Measurements from ENCODE around the gene NPLOC4. TPM values are rescaled to one million over a fixed set of nuclear protein-coding genes. Genes with fewer than 3 reads are reported as not detected.

The NPLOC4 gene
- total RNA-seq, 2 experiments from 2014 or later = 75.9 to 87.7 TPM

- no peaks in the 10 kb centered on the region for H3K9me3 Mint-ChIP-seq
- no peak for ATAC-seq
- ChIA-PET CTCF (interaction anchor here (0.9 to 1.4 kb wide), 3 partner anchors 32 to 263 kb away, joined by 3 to 6 read pairs (median 3); no protein-coding TSS in a partner anchor), POLR2A (interaction anchor here (0.7 to 4.0 kb wide), 4 partner anchors 29 to 240 kb away, joined by 3 to 22 read pairs (median 4); partner anchors contain the start of gene FAAP100)
- no peaks in the 10 kb centered on the region for H3K27me3 Mint-ChIP-seq
- peak overlapping the region; percentile 88 for H3K4me3 Mint-ChIP-seq
- H3K36me3 Mint-ChIP-seq (ENCODE audit: low read depth) = peaks cover 11% of the 10 kb centered on the region
- no peak for DNase-seq
- no peak for TF ChIP-seq CTCF (IDR thresholded peaks at IDR 0.05)
- peak overlapping the region; percentile 38 for H3K27ac Mint-ChIP-seq
- intact Hi-C loops (cut with micrococcal nuclease) = no loop called here
- H3K4me1 Mint-ChIP-seq (ENCODE audit: low read depth) = peaks cover 25% of the 10 kb centered on the region
Observed at GRCh38 chr17:81516439-81516838, 120.5 kb downstream of the NPLOC4 start.

GRCh38 chr17:81515530-81516041, 121.3 kb downstream of the NPLOC4 start:
- CTCF ChIA-PET = interaction anchor here (0.9 to 1.4 kb wide), 4 partner anchors 31 to 263 kb away, joined by 3 to 6 read pairs (median 3); no protein-coding TSS in a partner anchor
- H3K27me3 Mint-ChIP-seq = no peaks in the 10 kb centered on the region
- no peak for TF ChIP-seq CTCF (IDR thresholded peaks at IDR 0.05)
- no peak for DNase-seq
- no peaks in the 10 kb centered on the region for H3K9me3 Mint-ChIP-seq
- peak overlapping the region; percentile 94 for H3K27ac Mint-ChIP-seq
- intact Hi-C loops (cut with micrococcal nuclease) = no loop called here
- ATAC-seq = no peak
- POLR2A ChIA-PET = interaction anchor here (0.7 to 4.0 kb wide), 5 partner anchors 21 to 40 kb away, joined by 3 to 22 read pairs (median 5); partner anchors contain the start of gene FAAP100
- H3K36me3 Mint-ChIP-seq (ENCODE audit: low read depth) = peaks cover 20% of the 10 kb centered on the region
- H3K4me1 Mint-ChIP-seq (ENCODE audit: low read depth) = peaks cover 22% of the 10 kb centered on the region
- H3K4me3 Mint-ChIP-seq = peak overlapping the region; percentile 88

- intact Hi-C loops (cut with micrococcal nuclease) = no loop called here
- H3K36me3 Mint-ChIP-seq (ENCODE audit: low read depth) = peaks cover 26% of the 10 kb centered on the region
- H3K27ac Mint-ChIP-seq = peak overlapping the region; percentile 94
- ATAC-seq (peak; percentile 37), DNase-seq (peak; percentile 78)
- H3K4me1 Mint-ChIP-seq (ENCODE audit: low read depth) = peaks cover 21% of the 10 kb centered on the region
- CTCF ChIA-PET = interaction anchor here (0.9 to 1.4 kb wide), 2 partner anchors 86 to 262 kb away, joined by 3 read pairs; no protein-coding TSS in a partner anchor
- H3K9me3 Mint-ChIP-seq = no peaks in the 10 kb centered on the region
- H3K4me3 Mint-ChIP-seq = peak overlapping the region; percentile 88
- no peak for TF ChIP-seq CTCF (IDR thresholded peaks at IDR 0.05)
- POLR2A ChIA-PET = interaction anchor here (0.5 to 4.0 kb wide), 6 partner anchors 22 to 227 kb away, joined by 3 to 22 read pairs (median 4); partner anchors contain the start of gene FAAP100
- H3K27me3 Mint-ChIP-seq = no peaks in the 10 kb centered on the region
Observed at GRCh38 chr17:81514739-81515529, 122.0 kb downstream of the NPLOC4 start.

- Mint-ChIP-seq H3K9me3 (no peaks in the 10 kb centered on the region), H3K27ac (peak overlapping the region; percentile 91), H3K4me3 (peak overlapping the region; percentile 85), H3K27me3 (no peaks in the 10 kb centered on the region), H3K4me1 (ENCODE audit: low read depth) (peaks cover 26% of the 10 kb centered on the region), H3K36me3 (ENCODE audit: low read depth) (peaks cover 32% of the 10 kb centered on the region)
- ChIA-PET CTCF (no interaction called here), POLR2A (interaction anchor here (0.5 to 4.5 kb wide), 6 partner anchors 13 to 226 kb away, joined by 3 to 33 read pairs (median 4); partner anchors contain the start of genes FAAP100 and SLC38A10)
- TF ChIP-seq CTCF (IDR thresholded peaks at IDR 0.05) = no peak
- no peak for ATAC-seq
- intact Hi-C loops (cut with micrococcal nuclease) = no loop called here
- DNase-seq = no peak
Observed at GRCh38 chr17:81514489-81514738, 122.5 kb downstream of the NPLOC4 start.

All from activated CD8-positive, alpha-beta T cell treated with anti-CD3 and anti-CD28 coated beads for 36 hours (primary cell).